Esophagus muscularis mucosa (tissue), 3 donors: ENCODE measurements around the gene PRKD2.

ENCODE experiments used
- POLR2A ChIP-seq: fragments of 450-650 bp; IDR thresholded peaks from one replicate; pipeline ENCODE4 v1.6.1; 2017; ENCODE audit warnings: antibody characterized with exemption, moderate library complexity, mild to moderate bottlenecking, low read depth
- POLR2AphosphoS5 ChIP-seq, 2 donors: sonication (generic); formaldehyde crosslinking; IDR thresholded peaks; one replicate each; pipeline ENCODE4 v1.6.1; 2017; ENCODE audit warnings: antibody characterized with exemption in 2 of 2
- TF ChIP-seq, protein P1 (sequence below), 3 experiments: fragments of 200-600 bp in 2 of 3; fragments of 450-650 bp in 1 of 3; sonication (generic) in 2 of 3; IDR thresholded peaks; one replicate each; pipeline ENCODE4 v1.5.1; 2017 to 2019; ENCODE audit warnings: antibody characterized with exemption in 3 of 3, mild to moderate bottlenecking in 2 of 3, moderate library complexity in 1 of 3

DNA sequence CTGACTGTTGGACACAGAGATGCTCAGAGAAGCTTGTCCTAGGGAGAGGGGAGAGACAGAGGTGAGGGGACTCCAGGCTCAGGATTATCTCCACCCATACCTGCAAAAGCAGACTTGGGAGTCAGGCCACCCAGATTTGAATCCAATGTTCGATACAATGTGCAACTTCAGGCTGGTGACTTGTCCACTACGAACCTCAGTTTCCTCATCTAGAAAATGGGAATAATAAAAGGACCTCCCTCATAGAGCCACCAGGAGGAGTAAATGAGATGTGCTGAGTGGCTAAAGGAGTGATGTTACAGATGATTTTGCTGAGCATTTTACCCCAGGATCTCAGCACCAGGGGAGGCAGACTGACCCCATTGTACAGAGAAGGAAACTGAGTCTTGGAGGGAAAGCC lies 25.0 kb downstream of the PRKD2 start:
- TF ChIP-seq POLR2AphosphoS5 (IDR thresholded peaks at IDR 0.05) (no peak), POLR2A (no peak)
- TF ChIP-seq, protein P1, sequence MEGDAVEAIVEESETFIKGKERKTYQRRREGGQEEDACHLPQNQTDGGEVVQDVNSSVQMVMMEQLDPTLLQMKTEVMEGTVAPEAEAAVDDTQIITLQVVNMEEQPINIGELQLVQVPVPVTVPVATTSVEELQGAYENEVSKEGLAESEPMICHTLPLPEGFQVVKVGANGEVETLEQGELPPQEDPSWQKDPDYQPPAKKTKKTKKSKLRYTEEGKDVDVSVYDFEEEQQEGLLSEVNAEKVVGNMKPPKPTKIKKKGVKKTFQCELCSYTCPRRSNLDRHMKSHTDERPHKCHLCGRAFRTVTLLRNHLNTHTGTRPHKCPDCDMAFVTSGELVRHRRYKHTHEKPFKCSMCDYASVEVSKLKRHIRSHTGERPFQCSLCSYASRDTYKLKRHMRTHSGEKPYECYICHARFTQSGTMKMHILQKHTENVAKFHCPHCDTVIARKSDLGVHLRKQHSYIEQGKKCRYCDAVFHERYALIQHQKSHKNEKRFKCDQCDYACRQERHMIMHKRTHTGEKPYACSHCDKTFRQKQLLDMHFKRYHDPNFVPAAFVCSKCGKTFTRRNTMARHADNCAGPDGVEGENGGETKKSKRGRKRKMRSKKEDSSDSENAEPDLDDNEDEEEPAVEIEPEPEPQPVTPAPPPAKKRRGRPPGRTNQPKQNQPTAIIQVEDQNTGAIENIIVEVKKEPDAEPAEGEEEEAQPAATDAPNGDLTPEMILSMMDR (IDR thresholded peaks at IDR 0.05): no peak
